Adipose tissue (tissue), 3 donors: ENCODE data around the gene SMIM1. TPM values are rescaled to one million over a fixed set of nuclear protein-coding genes. Genes with fewer than 3 reads are reported as not detected.
"Not testable (repeated sequence)": the region's sequence is repeated elsewhere in the genome, so short reads cannot be mapped to it uniquely, and the experiment has no call there.

Experiments used
- H3K27ac ChIP-seq: one replicate; pipeline ENCODE4 v1.5.1; 2013; ENCODE audit warnings: low read depth, low read length
- WGBS, 3 donors: extraction: QIAGEN DNeasy Blood & Tissue Kit; methylation state at CpG; one replicate each; pipeline ENCODE4 v1.1.7; 2013; 5-methylcytosine and 5-hydroxymethylcytosine counted together
- polyA plus RNA-seq, 3 donors: library from polyadenylated mRNA; stranded (reverse); fragments of 200-250 nt; gene quantifications; one replicate each; pipeline ENCODE4 v1.2.3, GENCODE V29; 2013
- donor health status: healthy with polysubstance abuse.
- donor health status: Bipolar disorder and iron deficiency.
- donor health status: healthy.

Gene SMIM1
- polyA plus RNA-seq, 3 donors = 1.8 to 8.2 (median 3.7) TPM

DNA sequence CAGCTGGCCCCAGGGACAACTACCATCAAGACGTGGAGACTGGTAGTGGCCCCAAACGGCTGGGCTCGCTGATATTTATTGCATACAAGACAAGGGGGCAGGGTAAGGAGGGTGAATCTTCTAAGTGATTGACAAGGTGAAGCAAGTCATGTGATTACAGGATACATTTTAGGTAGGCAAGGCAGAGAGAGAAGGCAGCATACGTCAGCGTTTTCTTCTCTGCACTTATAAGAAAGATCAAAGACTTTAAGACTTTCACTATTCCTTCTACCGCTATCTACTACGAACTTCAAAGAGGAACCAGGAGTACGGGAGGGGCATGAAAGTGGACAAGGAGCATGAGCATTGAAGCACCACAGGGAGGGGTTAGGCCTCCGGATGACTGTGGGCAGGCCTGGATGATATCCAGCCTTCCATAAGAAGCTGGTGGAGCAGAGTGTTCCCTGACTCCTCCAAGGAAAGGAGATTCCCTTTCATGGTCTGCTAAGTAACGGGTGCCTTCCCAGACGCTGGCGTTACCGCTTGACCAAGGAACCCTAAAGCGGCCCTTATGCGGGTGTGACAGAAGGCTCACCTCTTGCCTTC lies 24.1 kb upstream of the SMIM1 start:
- WGBS, 3 donors = 78 to 87% (median 81%) methylated on average over 15 of the region's 15 CpGs

DNA sequence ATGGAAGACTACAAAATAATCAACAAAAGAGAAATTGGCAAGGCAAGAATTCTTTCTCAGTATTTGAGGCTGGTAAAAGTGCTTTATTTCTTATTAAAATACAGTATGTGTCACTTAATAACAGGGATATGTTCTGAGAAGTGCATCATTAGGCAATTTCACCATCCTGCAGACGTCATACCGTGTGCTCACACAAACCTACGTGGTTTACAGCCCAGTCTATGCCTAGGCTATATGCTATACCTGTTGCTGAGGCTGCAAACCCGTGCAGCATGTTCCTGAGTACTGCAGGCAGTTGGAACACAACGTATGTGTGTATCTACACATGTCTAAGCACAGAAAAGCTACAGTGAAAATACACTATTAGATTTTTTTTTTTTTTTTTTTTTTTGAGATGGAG lies 23.0 kb upstream of the SMIM1 start:
- H3K27ac ChIP-seq = no peak overlapping the region
- WGBS, 3 donors = 59 to 70% (median 68%) methylated on average over 5 of the region's 5 CpGs

More for the DNA sequence above, 24.1 kb upstream of the SMIM1 start:
- H3K27ac ChIP-seq = not testable (repeated sequence)

DNA sequence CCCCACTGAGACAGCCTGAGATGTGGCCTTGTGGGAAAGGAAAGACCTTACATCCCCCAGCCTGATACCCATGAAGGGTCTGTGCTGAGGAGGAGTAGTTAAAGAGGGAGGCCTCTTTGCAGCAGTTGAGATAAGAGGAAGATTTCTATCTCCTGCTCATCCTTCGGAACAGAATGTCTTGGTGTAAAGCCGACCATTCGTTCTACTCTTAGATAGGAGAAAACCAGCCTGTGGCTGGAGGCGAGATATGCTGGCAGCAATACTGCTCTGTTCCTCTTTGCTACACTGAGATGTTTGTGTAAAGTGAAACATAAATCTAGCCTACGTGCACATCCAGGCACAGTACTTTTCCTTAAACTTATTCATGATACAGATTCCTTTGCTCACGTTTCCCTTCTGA lies 21.8 kb upstream of the SMIM1 start:
- no peak overlapping the region for H3K27ac ChIP-seq
- WGBS, 3 donors = 56 to 59% (median 57%) methylated on average over 6 of the region's 6 CpGs

DNA sequence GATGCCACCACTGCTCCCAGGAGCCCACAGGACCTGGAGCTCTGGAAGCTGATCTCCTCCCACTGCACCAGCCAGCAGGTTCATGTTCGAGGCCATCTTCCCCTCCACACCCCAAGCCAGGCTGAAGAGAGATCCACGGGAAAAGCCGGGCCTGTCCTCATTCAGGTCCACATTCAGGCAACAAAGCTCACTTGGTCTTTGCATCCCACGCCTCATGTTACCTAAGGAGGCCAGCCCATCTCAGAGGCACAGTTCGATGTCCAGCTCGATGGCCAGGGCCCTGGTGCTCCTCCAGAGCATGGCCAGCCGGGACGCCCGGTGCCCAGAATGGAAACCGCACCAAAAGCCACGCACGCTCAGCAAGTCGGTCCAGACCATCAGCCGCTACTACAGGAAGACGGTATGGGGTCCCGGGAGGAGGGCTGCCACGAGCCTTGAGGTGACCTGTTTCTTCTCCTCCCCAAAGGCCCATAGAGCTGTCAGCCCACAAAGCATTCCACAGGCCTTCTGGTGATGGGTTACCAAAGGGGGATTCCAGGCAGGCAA lies 20.1 kb upstream of the SMIM1 start, which contains the start of gene CCDC27:
Gene CCDC27, plus strand, starts transcription at position 51 of the 546 bp plus-strand sequence. Its CDS starts 32 bp downstream, at position 83.
- 84 to 89% (median 86%) methylated on average over 17 of the region's 17 CpGs for WGBS, 3 donors

DNA sequence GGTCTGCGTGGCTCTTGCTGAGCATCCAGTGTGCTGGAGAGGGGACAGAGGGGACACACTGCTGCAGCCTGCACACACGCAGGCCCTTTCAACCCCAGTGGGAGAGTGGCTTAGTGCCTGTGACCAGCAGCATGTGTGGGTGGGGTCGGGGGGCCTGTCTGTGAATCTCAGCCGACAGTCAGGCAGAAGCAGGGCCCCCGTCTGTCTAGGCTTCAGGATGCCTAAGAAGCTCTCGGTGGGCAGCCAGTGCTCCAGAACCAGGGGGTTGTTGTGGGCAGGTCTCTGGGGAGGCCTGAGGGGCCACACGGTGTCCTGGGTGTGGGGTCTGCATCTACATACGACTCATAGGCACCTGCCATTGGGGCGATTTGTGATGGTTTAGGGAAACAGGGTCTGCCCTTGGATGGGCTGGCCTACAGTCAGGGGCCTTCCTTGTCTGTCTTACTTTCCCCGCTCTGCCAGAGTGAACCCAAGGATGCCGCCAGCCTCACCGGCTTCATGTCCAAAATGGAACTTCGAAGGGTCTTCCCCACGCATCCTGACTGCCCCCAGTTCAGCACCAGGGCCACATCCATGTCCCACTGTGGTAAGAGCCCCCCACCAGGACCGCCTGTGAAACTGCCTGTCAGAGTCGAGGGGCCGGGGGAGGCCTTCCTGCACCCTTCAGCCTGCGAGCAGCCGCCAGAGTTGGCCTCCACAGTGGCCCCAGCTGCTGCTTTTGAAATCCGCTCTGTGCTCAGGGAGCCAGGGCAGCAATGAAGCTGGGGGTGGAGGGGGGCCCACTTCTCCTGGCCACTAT lies 18.7 kb upstream of the SMIM1 start:
- 83 to 85% (median 84%) methylated on average over 20 of the region's 20 CpGs for WGBS, 3 donors
- H3K27ac ChIP-seq = no peak overlapping the region

More for the DNA sequence above, 20.1 kb upstream of the SMIM1 start, which contains the start of gene CCDC27:
- H3K27ac ChIP-seq = no peak within 1 kb of the TSS

DNA sequence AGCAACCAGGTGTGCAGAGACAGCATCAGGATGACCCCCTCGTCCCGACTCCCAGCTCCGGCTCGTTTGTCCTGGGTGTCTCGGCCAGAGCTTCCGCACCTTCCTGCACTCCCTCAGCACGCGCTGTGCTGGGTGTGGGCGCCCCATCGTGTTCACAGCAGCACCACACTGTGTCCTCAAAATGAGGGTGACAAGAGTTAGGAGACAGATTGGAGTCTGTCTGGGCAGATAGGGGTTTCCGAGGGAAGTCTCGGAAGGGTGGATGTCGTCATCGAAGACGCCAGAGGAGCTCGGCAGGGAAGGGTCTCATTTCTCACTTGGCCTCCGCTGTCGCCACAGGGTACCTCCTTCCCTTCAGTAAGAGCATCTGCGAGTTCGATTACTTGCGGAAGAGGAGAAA lies 16.2 kb upstream of the SMIM1 start:
- 79 to 82% (median 79%) methylated on average over 21 of the region's 21 CpGs for WGBS, 3 donors
- no peak overlapping the region for H3K27ac ChIP-seq

DNA sequence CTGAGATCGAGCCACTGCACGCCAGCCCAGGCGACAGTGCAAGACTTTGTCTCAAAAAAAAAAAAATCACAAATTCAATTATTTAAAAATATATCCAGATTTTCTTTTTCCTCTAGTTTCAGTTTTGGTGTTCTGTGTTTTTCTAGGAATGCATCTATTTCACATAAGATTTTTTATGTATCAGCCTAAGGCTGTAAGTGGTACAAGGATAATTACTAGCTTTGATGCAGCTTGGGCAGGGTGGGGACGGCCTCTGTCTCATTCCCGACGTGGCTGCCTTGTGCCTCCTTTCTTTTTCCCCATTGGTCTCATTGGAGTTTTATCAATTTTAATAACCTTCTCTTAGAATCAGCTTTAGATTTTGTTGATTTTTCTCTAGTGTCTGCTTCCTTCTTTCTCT lies 13.4 kb upstream of the SMIM1 start:
- 80 to 87% (median 86%) methylated on average over 6 of the region's 6 CpGs for WGBS, 3 donors

DNA sequence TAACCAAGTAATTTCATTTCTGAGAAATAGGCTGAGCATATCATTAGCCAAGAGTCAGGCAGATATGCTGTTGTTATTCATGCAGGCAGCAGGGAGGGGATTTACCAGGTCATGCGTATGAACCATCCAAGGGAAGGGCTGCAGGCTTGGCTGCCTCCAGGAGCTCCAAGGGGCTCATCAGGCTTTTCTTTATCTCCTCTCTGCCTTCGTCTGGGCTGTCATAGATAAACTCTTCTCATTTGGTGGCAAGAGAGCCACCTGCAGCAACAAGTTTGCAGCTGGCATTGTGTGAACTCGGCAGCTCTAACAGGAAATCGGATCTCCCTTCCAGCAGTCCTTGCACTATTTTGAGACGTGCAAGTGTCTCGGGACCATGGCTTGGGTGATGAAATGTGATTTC lies 12.8 kb upstream of the SMIM1 start:
- WGBS, 3 donors = 52 to 71% (median 61%) methylated on average over 6 of the region's 6 CpGs
- H3K27ac ChIP-seq = no peak overlapping the region

More for the DNA sequence above, 13.4 kb upstream of the SMIM1 start:
- H3K27ac ChIP-seq = no peak overlapping the region

DNA sequence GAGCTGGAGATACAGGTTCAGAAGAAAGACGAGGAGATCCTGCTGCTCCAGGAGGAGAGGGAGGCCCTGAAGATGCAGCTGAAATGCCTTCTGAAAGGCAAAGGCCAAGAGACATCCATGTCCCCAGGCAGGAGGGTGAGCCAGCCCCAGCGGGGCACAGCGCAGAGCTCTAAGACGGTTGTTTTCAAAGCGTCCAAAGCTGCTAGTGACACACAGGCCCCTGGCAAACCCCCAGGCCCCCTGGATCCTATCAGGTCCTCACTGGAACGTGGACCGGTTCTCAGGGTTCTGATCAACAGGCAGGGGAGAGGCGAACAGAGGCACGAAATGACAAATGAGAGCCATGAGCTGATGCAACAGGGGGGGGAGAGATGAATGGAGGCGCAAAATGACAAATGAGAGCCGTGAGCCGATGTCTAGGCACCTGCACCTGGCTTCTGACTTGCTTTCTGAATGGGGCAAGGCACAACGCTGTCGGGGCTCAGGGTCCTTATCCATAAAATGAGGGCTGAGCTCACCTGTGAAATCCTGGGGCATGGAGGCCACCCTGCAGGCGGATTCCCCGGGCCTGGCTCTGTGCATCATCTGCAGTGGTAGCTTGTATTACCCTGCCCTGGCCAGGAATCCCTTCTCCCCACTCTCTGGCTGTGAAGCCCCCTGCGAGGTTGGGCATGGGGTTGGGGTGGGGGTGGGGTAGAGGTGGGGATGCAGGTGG lies 11.1 kb upstream of the SMIM1 start:
- no peak overlapping the region for H3K27ac ChIP-seq
- 72 to 84% (median 84%) methylated on average over 17 of the region's 17 CpGs for WGBS, 3 donors

DNA sequence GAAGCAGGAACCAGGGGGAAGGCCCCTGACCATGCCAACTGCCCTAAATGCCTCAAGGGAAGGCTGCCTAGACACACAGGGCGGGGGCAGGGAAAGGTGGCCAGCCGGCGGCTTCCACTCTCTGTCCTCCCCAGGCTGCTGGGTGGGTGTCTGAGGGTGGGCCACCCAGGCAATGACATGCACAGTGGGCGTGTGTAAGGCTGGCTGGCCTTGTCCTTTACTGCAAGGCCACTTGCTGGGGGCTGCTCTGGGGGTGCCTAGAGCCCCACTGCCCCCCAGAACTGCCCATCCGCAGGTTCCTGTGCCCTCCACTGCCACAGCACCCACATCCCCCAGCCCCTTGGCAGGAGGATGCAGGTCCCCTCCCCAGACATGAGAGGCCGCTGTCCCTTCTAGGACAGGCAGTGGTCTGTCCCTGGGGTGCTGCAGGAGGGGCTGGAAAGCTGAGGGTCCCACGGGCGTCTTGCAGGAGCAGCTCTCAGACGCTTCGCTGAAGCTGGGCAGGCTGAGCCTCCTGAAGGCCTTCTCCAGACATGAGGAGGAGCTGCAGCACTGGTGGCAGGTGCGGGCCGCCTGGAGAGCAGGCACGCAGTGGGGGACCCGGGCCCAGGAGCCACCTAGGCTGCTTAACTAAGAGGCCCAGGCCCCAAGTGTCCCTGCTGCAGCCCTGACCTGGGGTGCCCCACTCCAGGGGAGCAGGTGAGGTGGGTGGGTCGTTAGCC lies 10.2 kb upstream of the SMIM1 start:
- no peak overlapping the region for H3K27ac ChIP-seq
- 72 to 84% (median 81%) methylated on average over 15 of the region's 15 CpGs for WGBS, 3 donors

DNA sequence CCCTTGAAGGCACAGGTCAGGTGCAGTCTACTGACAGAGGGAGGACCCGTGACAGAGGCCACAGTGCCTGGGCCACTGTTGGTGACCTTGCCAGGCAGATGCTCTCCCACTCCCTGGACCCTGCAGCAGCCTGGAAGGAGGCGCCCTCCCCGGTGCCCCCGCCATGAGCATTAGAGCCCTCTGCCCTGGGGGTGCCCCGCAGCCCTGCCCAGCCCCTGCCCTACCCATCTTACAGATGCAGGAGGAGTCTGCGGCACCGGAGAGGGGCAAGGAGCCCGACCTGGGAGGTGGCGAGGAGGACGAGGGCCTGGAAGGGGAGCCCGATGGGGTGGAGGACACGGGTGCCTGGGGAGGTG lies 9.7 kb upstream of the SMIM1 start:
- WGBS, 3 donors = 79 to 85% (median 81%) methylated on average over 12 of the region's 12 CpGs
- no peak overlapping the region for H3K27ac ChIP-seq

DNA sequence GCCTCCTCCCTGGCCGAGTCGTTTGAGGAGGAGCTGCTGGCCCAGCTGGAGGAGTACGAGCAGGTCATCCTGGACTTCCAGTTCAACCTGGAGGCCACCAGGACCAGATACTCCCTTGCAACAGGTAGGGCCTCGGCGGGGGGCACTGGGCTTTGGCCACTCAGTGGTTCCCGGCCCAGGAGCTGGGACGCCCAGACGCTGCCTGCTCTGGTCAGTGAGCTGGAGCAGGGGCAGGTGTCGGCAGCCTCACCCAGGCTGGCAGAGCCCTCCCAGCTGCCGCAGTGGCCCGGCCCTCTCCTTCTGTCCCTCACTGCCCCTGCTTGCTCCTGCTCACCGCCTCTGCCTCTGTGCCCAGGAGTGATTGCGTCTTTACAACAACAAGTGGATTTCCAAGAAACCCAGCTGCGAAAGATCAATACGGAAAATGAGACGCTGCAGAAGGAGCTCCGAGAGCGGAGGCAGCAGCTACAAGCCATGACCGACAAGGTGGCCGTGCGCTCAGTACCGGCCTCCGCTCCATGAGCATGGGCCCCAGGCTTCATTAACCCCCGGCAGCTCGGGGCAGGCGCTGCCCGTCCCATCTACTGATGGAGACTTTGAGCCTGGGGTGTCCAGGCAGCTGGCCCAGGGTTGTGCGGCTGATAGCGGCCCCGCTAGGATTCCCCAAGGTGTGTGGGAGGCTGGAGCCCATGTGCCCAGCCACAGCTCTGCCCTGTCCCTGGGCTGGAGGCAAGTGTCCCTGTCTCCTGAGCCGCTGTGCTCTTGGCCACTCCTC lies 9.0 kb upstream of the SMIM1 start:
- 50 to 80% (median 80%) methylated on average over 31 of the region's 31 CpGs for WGBS, 3 donors

DNA sequence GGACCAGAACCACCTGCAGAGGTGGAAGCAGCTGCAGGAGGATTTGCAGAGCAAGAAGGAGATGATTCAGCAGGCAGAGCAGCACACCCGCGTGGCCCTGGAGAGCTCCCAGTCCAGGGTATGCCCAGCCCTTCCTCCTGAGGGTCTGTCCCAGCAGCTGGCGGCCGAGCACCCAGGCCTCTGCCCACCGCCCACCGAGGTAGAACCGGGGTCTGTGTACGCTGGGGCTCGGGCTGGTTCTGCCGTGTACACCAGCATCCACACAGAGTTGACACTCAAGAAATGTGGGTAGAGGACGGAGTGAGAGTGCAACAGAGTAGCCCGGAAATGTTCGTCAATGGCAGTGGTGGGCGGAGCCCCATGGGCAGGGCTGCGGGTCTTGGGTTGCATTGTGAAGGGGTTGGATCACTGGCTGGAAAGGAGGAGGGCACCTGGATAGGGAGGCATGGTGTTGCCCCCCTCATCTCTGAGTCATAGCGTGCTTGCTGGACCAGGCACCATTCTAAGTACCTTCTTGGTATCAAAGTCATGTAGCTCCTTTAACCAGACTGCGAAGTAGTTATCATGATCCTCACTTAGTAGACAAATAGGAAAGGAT lies 5.1 kb upstream of the SMIM1 start:
- H3K27ac ChIP-seq = no peak overlapping the region
- 89 to 92% (median 90%) methylated on average over 15 to 17 of the region's 17 CpGs for WGBS, 3 donors

More for the DNA sequence above, 9.0 kb upstream of the SMIM1 start:
- no peak overlapping the region for H3K27ac ChIP-seq

DNA sequence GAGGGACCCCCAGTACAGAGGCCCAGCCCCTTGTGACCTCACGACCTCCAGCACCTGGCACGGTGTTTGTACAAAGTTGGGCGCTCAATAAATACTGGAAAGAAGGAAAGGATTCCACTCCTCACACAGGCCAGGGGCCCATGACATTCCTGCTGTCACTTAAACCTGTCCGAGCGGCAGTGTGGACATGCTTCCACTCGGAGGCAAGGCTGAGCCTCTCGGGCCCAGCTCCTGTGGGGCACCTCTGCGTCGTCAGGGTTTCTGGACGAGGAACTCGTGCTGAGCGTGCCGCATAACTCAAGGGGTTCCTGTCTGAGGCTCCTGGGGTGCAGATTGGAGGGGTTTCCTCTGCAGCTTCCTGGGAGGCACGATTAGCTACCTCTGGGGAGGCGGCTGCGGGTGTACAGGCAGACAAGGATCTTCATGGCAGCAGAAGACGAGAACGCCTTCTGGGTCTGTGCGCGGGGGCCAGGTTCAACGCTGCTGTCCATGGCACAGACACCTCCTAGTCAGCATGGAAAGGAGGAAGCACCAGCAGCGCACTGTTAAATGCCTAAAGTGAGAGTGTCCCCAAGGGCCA lies 3.6 kb upstream of the SMIM1 start:
- H3K27ac ChIP-seq = no peak overlapping the region
- WGBS, 3 donors = 80 to 92% (median 82%) methylated on average over 22 of the region's 22 CpGs

DNA sequence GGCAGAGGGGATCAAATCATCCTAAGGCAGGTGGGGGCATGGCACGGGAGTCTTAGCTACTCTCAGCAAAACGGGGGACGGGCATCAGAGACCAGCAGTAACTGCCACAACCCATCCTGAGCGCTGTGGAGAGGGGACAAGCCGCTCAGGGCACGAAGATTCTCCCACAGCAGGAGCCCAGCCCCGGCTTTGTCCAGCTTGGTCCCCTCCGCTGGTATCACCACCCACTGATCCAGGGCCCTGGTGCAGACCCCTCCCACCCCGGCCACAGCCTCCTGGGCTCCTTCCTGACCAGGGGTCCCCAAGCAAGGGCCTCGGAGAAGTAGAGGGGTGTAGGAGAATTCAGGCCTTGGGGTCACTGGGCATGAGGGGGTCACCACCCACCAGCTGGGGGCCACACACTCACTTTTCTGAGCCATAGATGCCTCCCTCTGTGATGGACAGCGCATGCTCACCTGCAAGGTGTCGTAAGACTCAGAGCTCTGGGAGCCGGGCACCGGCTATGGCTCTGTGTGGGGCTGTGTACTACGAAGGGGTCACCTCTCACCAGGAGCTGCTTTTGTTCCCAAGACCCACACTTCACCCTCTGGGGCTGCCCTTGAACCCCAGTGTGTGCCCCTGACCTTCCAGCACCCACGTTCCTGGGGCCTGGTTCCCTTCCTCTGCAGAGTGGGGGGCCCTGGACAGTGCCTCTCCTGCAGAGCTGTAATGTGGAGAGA lies 2.3 kb upstream of the SMIM1 start:
- 89 to 90% (median 89%) methylated on average over 15 to 16 of the region's 16 CpGs for WGBS, 3 donors

More for the DNA sequence above, 2.3 kb upstream of the SMIM1 start:
- no peak overlapping the region for H3K27ac ChIP-seq
